ENCODE results near the gene PTGR3.

Gene PTGR3

DNA sequence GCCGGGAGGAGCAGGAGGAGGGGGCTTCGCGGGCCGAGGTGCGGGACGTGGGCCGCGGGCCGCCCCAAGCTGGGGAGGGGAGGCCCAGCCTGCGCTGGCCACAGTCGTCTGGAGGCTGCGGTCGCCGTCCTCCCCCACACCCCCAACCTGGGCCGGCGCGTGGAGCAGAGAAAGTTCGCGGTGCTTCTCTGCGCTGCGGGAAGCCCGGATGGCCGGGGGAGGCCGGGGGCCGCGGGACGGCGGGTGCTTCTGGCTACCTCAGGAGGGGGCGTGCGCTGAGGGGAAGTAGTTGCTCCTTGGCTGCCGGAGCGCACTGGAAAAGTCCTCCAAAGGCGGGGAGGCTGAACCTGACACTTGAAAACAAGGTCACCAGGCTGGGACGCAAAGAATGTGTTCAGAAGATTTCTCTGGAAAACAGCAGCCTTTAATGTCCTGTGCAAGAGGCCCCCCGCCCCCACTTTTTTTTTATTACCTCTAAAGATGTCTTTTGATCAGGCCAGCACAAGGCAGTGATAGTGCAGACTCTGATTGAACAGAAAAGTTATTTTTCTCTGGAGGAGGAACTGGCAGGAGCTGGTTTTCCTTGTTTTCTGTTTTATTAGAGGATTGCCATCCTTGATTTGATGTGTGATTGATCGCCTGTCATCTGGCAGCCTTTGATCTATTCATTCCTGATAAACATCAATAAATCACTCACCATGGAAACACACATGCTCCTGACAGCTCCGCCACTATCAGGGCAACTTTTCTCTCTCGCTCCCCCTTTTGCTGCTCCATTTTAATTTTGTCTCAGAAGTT is 3.2 kb upstream of the PTGR3 start:
- ATAC-seq (ENCODE audit: insufficient read depth, low read depth) (peak; percentile 4; the same call in 1 of the 3 replicates), DNase-seq (peak; percentile 54)
- Histone ChIP-seq H3K4me3 (ENCODE audit: low read depth in 1 of 2, low read length in 2 of 2) (peak overlapping the region; percentile 44 to 96; a peak in 3 of 4 replicates), H3K79me2 (ENCODE audit: insufficient read depth, low read length) (peaks cover 86% of the 10 kb centered on the region), H3K9ac (ENCODE audit: low read depth, low read length) (peak overlapping the region; percentile 85), H4K20me1 (ENCODE audit: insufficient read depth, low read length) (peaks cover 23% of the 10 kb centered on the region; the same call in 1 of the 2 replicates), H3K4me1 (ENCODE audit: insufficient read depth, low read length) (peaks cover 69% of the 10 kb centered on the region), H3K27ac (ENCODE audit: low read length) (peak overlapping the region; percentile 61), H3K4me2 (ENCODE audit: insufficient read depth, low read length) (peak overlapping the region; percentile 68), H2AFZ (ENCODE audit: low read depth, low read length) (peak overlapping the region; percentile 52; the same call in 1 of the 2 replicates), H3K9me3 (ENCODE audit: insufficient read depth, low read length, severe bottlenecking) (no peaks in the 10 kb centered on the region), H3K27me3 (ENCODE audit: insufficient read depth, low read length, poor library complexity) (no peaks in the 10 kb centered on the region), H3K36me3 (ENCODE audit: insufficient read depth, low read length) (peaks cover 12% of the 10 kb centered on the region; the same call in 1 of the 2 replicates)
- no peak for TF ChIP-seq EZH2 (IDR thresholded peaks at IDR 0.05; ENCODE audit: borderline replicate concordance, low read depth, low read length, severe bottlenecking)
- TF ChIP-seq, protein P1, sequence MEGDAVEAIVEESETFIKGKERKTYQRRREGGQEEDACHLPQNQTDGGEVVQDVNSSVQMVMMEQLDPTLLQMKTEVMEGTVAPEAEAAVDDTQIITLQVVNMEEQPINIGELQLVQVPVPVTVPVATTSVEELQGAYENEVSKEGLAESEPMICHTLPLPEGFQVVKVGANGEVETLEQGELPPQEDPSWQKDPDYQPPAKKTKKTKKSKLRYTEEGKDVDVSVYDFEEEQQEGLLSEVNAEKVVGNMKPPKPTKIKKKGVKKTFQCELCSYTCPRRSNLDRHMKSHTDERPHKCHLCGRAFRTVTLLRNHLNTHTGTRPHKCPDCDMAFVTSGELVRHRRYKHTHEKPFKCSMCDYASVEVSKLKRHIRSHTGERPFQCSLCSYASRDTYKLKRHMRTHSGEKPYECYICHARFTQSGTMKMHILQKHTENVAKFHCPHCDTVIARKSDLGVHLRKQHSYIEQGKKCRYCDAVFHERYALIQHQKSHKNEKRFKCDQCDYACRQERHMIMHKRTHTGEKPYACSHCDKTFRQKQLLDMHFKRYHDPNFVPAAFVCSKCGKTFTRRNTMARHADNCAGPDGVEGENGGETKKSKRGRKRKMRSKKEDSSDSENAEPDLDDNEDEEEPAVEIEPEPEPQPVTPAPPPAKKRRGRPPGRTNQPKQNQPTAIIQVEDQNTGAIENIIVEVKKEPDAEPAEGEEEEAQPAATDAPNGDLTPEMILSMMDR (IDR thresholded peaks at IDR 0.05; ENCODE audit: borderline replicate concordance, extremely low read depth, low read length, poor library complexity, severe bottlenecking): no peak

DNA sequence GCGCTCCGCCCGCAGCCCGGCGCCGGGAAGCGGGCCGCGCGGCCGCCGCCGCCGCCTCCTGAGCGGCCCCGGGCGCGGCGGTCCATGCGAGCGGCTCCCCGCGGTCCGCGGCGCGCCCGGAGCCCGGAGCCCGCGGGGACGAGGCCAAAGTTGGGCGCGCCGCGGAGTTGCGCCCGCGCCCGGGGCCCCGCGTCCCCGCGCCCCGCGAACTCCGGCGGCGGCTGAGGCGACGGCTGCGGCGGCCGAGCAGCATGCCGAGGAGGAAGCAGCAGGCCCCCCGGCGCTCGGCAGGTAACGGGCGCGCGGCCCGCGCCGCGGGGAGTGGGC is 2.6 kb upstream of the PTGR3 start:
- Histone ChIP-seq H3K9ac (ENCODE audit: low read depth, low read length) (peak overlapping the region; percentile 85), H3K36me3 (ENCODE audit: insufficient read depth, low read length) (peaks cover 12% of the 10 kb centered on the region; the same call in 1 of the 2 replicates), H3K27ac (ENCODE audit: low read length) (peak overlapping the region; percentile 61), H3K27me3 (ENCODE audit: insufficient read depth, low read length, poor library complexity) (no peaks in the 10 kb centered on the region), H3K79me2 (ENCODE audit: insufficient read depth, low read length) (peaks cover 86% of the 10 kb centered on the region), H3K9me3 (ENCODE audit: insufficient read depth, low read length, severe bottlenecking) (no peaks in the 10 kb centered on the region), H4K20me1 (ENCODE audit: insufficient read depth, low read length) (peaks cover 23% of the 10 kb centered on the region), H3K4me2 (ENCODE audit: insufficient read depth, low read length) (peak overlapping the region; percentile 68), H2AFZ (ENCODE audit: low read depth, low read length) (peak overlapping the region; percentile 52; the same call in 1 of the 2 replicates), H3K4me3 (ENCODE audit: low read depth in 1 of 2, low read length in 2 of 2) (peak overlapping the region; percentile 44 to 96; a peak in 3 of 4 replicates), H3K4me1 (ENCODE audit: insufficient read depth, low read length) (peaks cover 69% of the 10 kb centered on the region)
- ATAC-seq (ENCODE audit: insufficient read depth, low read depth) (no peak), DNase-seq (no peak)
- TF ChIP-seq, protein P1 (IDR thresholded peaks at IDR 0.05; ENCODE audit: borderline replicate concordance, extremely low read depth, low read length, poor library complexity, severe bottlenecking): no peak
- TF ChIP-seq EZH2 (IDR thresholded peaks at IDR 0.05; ENCODE audit: borderline replicate concordance, low read depth, low read length, severe bottlenecking): no peak

DNA sequence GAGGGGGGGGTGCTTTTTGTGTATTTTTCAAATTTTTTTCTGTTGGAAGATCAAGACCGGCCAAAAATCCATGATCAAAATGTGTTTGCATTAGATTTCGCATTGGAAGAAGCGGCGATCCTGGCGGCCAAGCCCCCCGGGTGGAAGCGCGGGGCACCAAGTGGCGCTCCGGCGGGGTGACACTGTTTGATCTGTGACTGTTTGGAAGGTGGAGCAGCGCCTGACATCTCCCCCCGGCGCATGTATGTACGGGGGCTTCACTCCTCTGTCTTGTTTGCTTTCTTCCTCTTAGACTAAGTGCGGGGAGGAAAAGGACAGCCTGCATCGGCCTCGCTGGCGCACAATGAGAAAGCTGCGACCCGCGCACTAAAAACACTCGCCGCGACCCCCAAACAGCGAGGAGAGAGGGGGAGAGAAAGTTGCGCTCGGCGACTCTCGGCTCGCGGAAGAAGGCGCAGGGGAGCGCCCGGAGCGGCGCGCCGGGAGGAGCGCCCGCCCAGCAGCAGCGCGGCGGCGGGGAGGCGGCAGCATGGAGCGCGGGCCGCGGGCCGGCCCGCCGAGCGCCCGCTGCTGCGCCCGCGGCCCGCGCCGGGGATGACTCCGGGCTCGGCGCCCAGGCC is 2.2 kb upstream of the PTGR3 start:
- Histone ChIP-seq H3K79me2 (ENCODE audit: insufficient read depth, low read length) (peaks cover 86% of the 10 kb centered on the region), H3K4me2 (ENCODE audit: insufficient read depth, low read length) (peak overlapping the region; percentile 73), H3K4me3 (ENCODE audit: low read depth in 1 of 2, low read length in 2 of 2) (peak overlapping the region; percentile 42 to 96), H3K9me3 (ENCODE audit: insufficient read depth, low read length, severe bottlenecking) (no peaks in the 10 kb centered on the region), H3K27me3 (ENCODE audit: insufficient read depth, low read length, poor library complexity) (no peaks in the 10 kb centered on the region), H3K4me1 (ENCODE audit: insufficient read depth, low read length) (peaks cover 69% of the 10 kb centered on the region), H3K9ac (ENCODE audit: low read depth, low read length) (peak overlapping the region; percentile 85), H4K20me1 (ENCODE audit: insufficient read depth, low read length) (peaks cover 23% of the 10 kb centered on the region), H2AFZ (ENCODE audit: low read depth, low read length) (peak overlapping the region; percentile 53), H3K27ac (ENCODE audit: low read length) (peak overlapping the region; percentile 95), H3K36me3 (ENCODE audit: insufficient read depth, low read length) (peaks cover 12% of the 10 kb centered on the region; the same call in 1 of the 2 replicates)
- peak; percentile 60 for DNase-seq
- TF ChIP-seq EZH2 (IDR thresholded peaks at IDR 0.05; ENCODE audit: borderline replicate concordance, low read depth, low read length, severe bottlenecking): no peak
- TF ChIP-seq, protein P1 (IDR thresholded peaks at IDR 0.05; ENCODE audit: borderline replicate concordance, extremely low read depth, low read length, poor library complexity, severe bottlenecking): no peak
- ATAC-seq (ENCODE audit: insufficient read depth, low read depth): peak; percentile 16; the same call in 2 of the 3 replicates
